ENCODE measurements around the gene ANKRD13D.

ANKRD13D gene

DNA sequence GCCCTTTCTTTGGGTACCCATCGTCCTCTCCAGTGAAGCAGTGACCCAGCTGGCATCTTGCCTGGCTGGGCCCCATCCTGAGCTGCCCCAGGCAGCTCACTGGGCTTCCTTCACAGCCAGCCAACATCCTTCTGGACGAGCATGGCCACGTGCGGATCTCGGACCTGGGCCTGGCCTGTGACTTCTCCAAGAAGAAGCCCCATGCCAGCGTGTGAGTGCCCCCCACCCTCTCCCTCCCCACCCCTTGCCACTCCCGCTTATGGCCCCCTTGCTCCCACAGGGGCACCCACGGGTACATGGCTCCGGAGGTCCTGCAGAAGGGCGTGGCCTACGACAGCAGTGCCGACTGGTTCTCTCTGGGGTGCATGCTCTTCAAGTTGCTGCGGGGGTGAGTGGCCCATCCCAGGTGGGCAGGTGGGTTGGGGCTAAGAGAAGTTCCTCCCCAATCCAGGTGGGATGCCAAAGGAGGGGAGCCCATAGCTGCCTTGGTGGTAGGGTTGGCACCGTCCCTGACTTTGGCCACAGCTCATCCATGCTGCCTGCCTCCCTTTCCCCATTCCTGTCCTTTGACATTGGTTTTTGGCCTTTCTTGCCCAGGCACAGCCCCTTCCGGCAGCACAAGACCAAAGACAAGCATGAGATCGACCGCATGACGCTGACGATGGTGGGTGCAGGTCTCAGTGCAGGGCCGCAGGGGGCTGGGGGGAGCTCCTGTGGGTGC, 6.8 kb upstream of the ANKRD13D start:
- Mint-ChIP-seq H3K9me3 (no peaks in the 10 kb centered on the region), H3K4me1 (peaks cover 71% of the 10 kb centered on the region), H3K36me3 (peaks cover 62% of the 10 kb centered on the region), H3K4me3 (no peak overlapping the region), H3K27me3 (peaks cover under 1% of the 10 kb centered on the region), H3K27ac (peak overlapping the region; percentile 72)
- CTCF ChIA-PET: no interaction called here
- DNase-seq: peak; percentile 12

- Mint-ChIP-seq H3K27ac (peak overlapping the region; percentile 80), H3K36me3 (peaks cover 62% of the 10 kb centered on the region), H3K27me3 (peaks cover 6% of the 10 kb centered on the region), H3K4me1 (peaks cover 71% of the 10 kb centered on the region), H3K4me3 (no peak overlapping the region), H3K9me3 (no peaks in the 10 kb centered on the region)
- DNase-seq: peak; percentile 13
- CTCF ChIA-PET: no interaction called here
Observed at GRCh38 chr11:67282876-67283371, 6.2 kb upstream of the ANKRD13D start.

GRCh38 chr11:67283481-67283963, 5.6 kb upstream of the ANKRD13D start:
- peak; percentile 17 for DNase-seq
- CTCF ChIA-PET: no interaction called here
- Mint-ChIP-seq H3K9me3 (no peaks in the 10 kb centered on the region), H3K4me1 (peaks cover 70% of the 10 kb centered on the region), H3K27me3 (peaks cover 7% of the 10 kb centered on the region), H3K4me3 (no peak overlapping the region), H3K36me3 (peaks cover 59% of the 10 kb centered on the region), H3K27ac (peak overlapping the region; percentile 80)

- CTCF ChIA-PET: interaction anchor here (1.2 kb wide), 1 partner anchor 9 kb away, joined by 3 read pairs; no protein-coding TSS in a partner anchor
- peak; percentile 21 for DNase-seq
- peaks cover 52% of the 10 kb centered on the region for H3K36me3 Mint-ChIP-seq
Observed at GRCh38 chr11:67284811-67285540, 4.1 kb upstream of the ANKRD13D start.

GRCh38 chr11:67285541-67286498, 3.3 kb upstream of the ANKRD13D start:
- peak overlapping the region; percentile 77 for H3K4me3 Mint-ChIP-seq
- no peaks in the 10 kb centered on the region for H3K9me3 Mint-ChIP-seq
- CTCF ChIA-PET: interaction anchor here (1.2 to 3.0 kb wide), 5 partner anchors 10 to 24 kb away, joined by 3 to 22 read pairs (median 9); partner anchors contain the start of gene GRK2
- peaks cover 53% of the 10 kb centered on the region for H3K36me3 Mint-ChIP-seq
- peaks cover 12% of the 10 kb centered on the region for H3K27me3 Mint-ChIP-seq
- peaks cover 60% of the 10 kb centered on the region for H3K4me1 Mint-ChIP-seq
- no peak for DNase-seq
- H3K27ac Mint-ChIP-seq: peak overlapping the region; percentile 99

More at GRCh38 chr11:67284811-67285540, 4.1 kb upstream of the ANKRD13D start:
- Mint-ChIP-seq H3K4me3 (peak overlapping the region; percentile 12), H3K4me1 (peaks cover 57% of the 10 kb centered on the region), H3K27me3 (peaks cover 12% of the 10 kb centered on the region), H3K9me3 (no peaks in the 10 kb centered on the region), H3K27ac (peak overlapping the region; percentile 80)

- H3K36me3 Mint-ChIP-seq: peaks cover 61% of the 10 kb centered on the region
- peaks cover 68% of the 10 kb centered on the region for H3K4me1 Mint-ChIP-seq
- peak overlapping the region; percentile 99 for H3K27ac Mint-ChIP-seq
- CTCF ChIA-PET: interaction anchor here (1.5 to 3.0 kb wide), 7 partner anchors 9 to 30 kb away, joined by 4 to 22 read pairs (median 12); partner anchors contain the start of gene GRK2
- H3K9me3 Mint-ChIP-seq: no peaks in the 10 kb centered on the region
- peak overlapping the region; percentile 77 for H3K4me3 Mint-ChIP-seq
- H3K27me3 Mint-ChIP-seq: peaks cover 12% of the 10 kb centered on the region
- DNase-seq: no peak
Observed at GRCh38 chr11:67286621-67287333, 2.3 kb upstream of the ANKRD13D start.

- Mint-ChIP-seq H3K9me3 (no peaks in the 10 kb centered on the region), H3K27ac (peak overlapping the region; percentile 99), H3K36me3 (peaks cover 62% of the 10 kb centered on the region), H3K4me1 (peaks cover 71% of the 10 kb centered on the region), H3K27me3 (peaks cover 12% of the 10 kb centered on the region), H3K4me3 (peak overlapping the region; percentile 77)
- CTCF ChIA-PET: interaction anchor here (0.8 to 3.0 kb wide), 8 partner anchors 10 to 29 kb away, joined by 3 to 22 read pairs (median 10); partner anchors contain the start of gene GRK2
- DNase-seq: peak; percentile 70
Observed at GRCh38 chr11:67287355-67288197, 1.5 kb upstream of the ANKRD13D start.

GRCh38 chr11:67288198-67288451, 978 bp upstream of the ANKRD13D start:
- H3K36me3 Mint-ChIP-seq: peaks cover 62% of the 10 kb centered on the region
- H3K9me3 Mint-ChIP-seq: no peaks in the 10 kb centered on the region
- DNase-seq: no peak
- H3K27ac Mint-ChIP-seq: peak overlapping the region; percentile 99
- H3K4me1 Mint-ChIP-seq: peaks cover 75% of the 10 kb centered on the region
- CTCF ChIA-PET: interaction anchor here (0.8 to 3.0 kb wide), 7 partner anchors 11 to 29 kb away, joined by 3 to 22 read pairs (median 12); partner anchors contain the start of gene GRK2
- H3K27me3 Mint-ChIP-seq: peaks cover 12% of the 10 kb centered on the region
- H3K4me3 Mint-ChIP-seq: peak overlapping the region; percentile 77

DNA sequence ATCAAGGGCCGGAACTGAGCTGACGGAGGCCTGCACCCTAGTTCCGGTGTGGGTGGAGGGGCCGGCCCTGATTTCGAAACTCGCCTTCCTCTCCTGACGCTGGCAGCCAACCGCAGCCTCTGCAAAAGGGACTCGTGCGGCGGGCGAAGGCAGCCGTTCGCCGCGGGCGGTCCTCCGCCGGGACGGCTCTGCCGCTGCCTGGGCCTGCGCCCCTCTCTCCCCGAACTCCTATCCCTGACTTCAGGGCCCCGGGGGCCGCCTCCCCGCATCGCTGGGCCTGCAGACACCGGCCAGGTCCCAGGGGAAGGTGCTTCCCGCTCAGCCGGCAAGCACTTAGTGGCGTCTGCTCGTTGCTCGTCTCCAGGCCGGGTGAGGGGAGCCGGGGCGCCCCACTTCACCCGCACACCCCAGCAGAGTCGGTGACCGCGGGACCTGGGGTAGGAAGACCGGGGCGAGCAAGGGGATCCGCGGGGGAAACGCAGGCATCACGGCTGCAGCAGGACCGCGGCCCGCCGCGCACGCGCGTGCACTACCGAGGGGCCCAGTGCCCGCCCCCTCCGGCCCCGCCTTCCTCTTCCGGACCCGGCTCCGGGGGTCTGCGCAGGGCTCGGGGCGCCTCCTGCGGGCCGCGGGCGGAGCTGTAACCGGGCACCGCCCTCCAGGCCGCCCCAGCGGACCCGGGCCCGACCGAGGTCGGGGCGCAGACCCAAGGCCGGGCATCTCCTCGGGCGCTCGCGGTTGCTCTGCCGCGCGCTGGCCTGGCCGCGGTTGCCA, 464 bp upstream of the ANKRD13D start:
- peak; percentile 94 for DNase-seq
- Mint-ChIP-seq H3K9me3 (no peaks in the 10 kb centered on the region), H3K4me3 (peak overlapping the region; percentile 77), H3K4me1 (peaks cover 78% of the 10 kb centered on the region), H3K27ac (peak overlapping the region; percentile 99), H3K27me3 (peaks cover 12% of the 10 kb centered on the region), H3K36me3 (peaks cover 63% of the 10 kb centered on the region)
- CTCF ChIA-PET: interaction anchor here (0.6 to 3.0 kb wide), 10 partner anchors 11 to 34 kb away, joined by 3 to 22 read pairs (median 8); partner anchors contain the start of gene GRK2

DNA sequence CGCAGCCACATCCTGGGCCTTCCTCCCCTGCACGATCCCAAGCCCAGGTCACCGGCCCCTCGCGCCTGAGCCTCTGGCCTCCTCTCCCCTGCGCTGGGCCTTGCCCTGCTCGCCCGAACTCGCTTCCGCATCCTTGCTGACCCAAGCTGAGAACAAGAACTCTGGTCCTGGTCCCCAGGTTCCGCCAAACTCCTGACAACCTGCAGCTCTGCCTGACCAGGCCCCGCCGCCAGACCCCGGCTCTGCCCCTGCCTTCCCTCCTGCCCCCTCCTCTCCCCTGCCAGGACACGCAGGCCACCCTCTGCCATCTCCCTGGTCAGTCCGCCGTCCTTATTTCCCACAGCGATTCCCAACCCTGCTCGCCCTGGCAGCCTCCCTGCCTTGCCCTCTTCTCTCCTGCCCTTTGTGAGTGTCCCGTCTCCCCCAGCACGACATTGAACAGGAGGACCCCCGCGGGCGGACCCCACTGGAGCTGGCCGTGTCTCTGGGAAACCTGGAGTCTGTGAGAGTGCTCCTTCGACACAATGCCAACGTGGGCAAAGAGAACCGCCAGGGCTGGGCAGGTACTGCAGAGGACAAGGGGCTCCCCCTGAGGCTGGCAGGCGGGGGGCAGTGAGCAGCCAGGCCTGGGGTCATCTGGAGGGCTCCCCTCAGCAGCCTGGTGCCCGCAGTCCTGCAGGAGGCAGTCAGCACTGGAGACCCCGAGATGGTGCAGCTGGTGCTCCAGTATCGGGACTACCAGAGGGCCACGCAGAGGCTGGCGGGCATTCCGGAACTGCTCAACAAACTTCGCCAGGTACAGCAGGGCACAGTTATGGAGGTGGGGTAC, 762 bp downstream of the ANKRD13D start:
- peaks cover 12% of the 10 kb centered on the region for H3K27me3 Mint-ChIP-seq
- CTCF ChIA-PET: interaction anchor here (0.8 to 2.6 kb wide), 4 partner anchors 21 to 36 kb away, joined by 3 to 12 read pairs (median 4); no protein-coding TSS in a partner anchor
- no peaks in the 10 kb centered on the region for H3K9me3 Mint-ChIP-seq
- H3K4me3 Mint-ChIP-seq: peak overlapping the region; percentile 92
- peaks cover 59% of the 10 kb centered on the region for H3K36me3 Mint-ChIP-seq
- DNase-seq: no peak
- H3K4me1 Mint-ChIP-seq: peaks cover 73% of the 10 kb centered on the region
- H3K27ac Mint-ChIP-seq: peak overlapping the region; percentile 89

DNA sequence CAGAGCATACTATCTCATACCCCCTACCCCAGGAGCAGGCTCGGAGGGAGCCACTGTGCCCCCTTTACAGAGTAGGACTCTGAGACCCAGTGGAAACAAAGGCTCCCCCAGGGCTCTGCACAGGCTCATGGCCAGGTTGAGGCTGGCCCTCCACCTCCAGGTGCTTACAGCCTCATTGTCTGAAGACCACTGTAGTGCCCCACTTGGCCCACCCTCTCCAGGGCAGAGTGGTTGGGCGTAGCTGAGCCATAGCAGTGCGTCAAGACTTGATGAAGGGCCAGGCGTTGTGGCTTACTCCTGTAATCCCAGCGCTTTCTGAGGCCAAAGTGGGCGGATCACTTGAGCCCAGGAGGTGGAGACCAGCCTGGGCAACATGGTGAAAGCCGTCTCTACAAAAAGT, 1.7 kb downstream of the ANKRD13D start:
- no peak for DNase-seq
- Mint-ChIP-seq H3K27ac (peak overlapping the region; percentile 42), H3K4me3 (peak overlapping the region; percentile 92), H3K4me1 (peaks cover 65% of the 10 kb centered on the region), H3K9me3 (peaks cover 2% of the 10 kb centered on the region), H3K27me3 (peaks cover 12% of the 10 kb centered on the region), H3K36me3 (peaks cover 65% of the 10 kb centered on the region)
- CTCF ChIA-PET: interaction anchor here (1.7 kb wide), 1 partner anchor 37 kb away, joined by 3 read pairs; no protein-coding TSS in a partner anchor
